Trophoblast cell (in vitro differentiated cells and primary cell): ENCODE measurements around the gene PPP1R3C.
A peak's percentile ranks its signal among the peaks of the same experiment; 100 is the strongest.

ENCODE experiments used
- DNase-seq, 2 donors: peaks; one replicate each; pipeline ENCODE4 v3.0.0-alpha.2; 2016
- H2AFZ ChIP-seq: 2 replicates; pipeline ENCODE4 v1.6.1; 2013; ENCODE audit warnings: low read length, moderate library complexity, mild to moderate bottlenecking; ENCODE audit not compliant: insufficient read depth, poor library complexity
- H2AK5ac ChIP-seq: 2 replicates; pipeline ENCODE4 v1.6.1; 2013; ENCODE audit warnings: mild to moderate bottlenecking, low read length
- H2BK120ac ChIP-seq: 2 replicates; pipeline ENCODE4 v1.6.1; 2013; ENCODE audit warnings: low read length, mild to moderate bottlenecking, moderate library complexity; ENCODE audit not compliant: insufficient read depth, poor library complexity
- H2BK12ac ChIP-seq: 2 replicates; pipeline ENCODE4 v1.6.1; 2013; ENCODE audit warnings: mild to moderate bottlenecking, low read length, moderate library complexity
- H2BK5ac ChIP-seq: 2 replicates; pipeline ENCODE4 v1.6.1; 2013; ENCODE audit warnings: low read length, low read depth, moderate library complexity, mild to moderate bottlenecking; ENCODE audit not compliant: poor library complexity
- H3K14ac ChIP-seq: 2 replicates; pipeline ENCODE4 v1.6.1; 2013; ENCODE audit warnings: mild to moderate bottlenecking, low read length
- H3K18ac ChIP-seq: 2 replicates; pipeline ENCODE4 v1.6.1; 2013; ENCODE audit warnings: mild to moderate bottlenecking, low read length
- H3K23ac ChIP-seq: 2 replicates; pipeline ENCODE4 v1.6.1; 2013; ENCODE audit warnings: low read length
- H3K27ac ChIP-seq: 2 replicates; pipeline ENCODE4 v1.5.1; 2013; ENCODE audit warnings: low read depth, mild to moderate bottlenecking, inconsistent platforms, low read length, moderate library complexity
- H3K27me3 ChIP-seq: 2 replicates; pipeline ENCODE4 v1.6.1; 2013; ENCODE audit warnings: inconsistent platforms, mild to moderate bottlenecking, low read length, moderate library complexity; ENCODE audit not compliant: insufficient read depth
- H3K36me3 ChIP-seq, 2 experiments: 1 replicate in 1 of 2; 2 replicates in 1 of 2; pipeline ENCODE4 v1.6.1; 2013; ENCODE audit warnings: low read length in 2 of 2, mild to moderate bottlenecking in 2 of 2, moderate library complexity in 1 of 2; ENCODE audit not compliant: insufficient read depth in 2 of 2, control insufficient read depth in 1 of 2
- H3K4ac ChIP-seq: 2 replicates; pipeline ENCODE4 v1.6.1; 2013; ENCODE audit warnings: low read depth, mild to moderate bottlenecking, low read length, moderate library complexity
- H3K4me1 ChIP-seq, 2 experiments: 1 replicate in 1 of 2; 2 replicates in 1 of 2; pipeline ENCODE4 v1.6.1; 2013; ENCODE audit warnings: low read length in 2 of 2, mild to moderate bottlenecking in 2 of 2, moderate library complexity in 1 of 2; ENCODE audit not compliant: insufficient read depth in 2 of 2, control insufficient read depth in 1 of 2
- H3K4me2 ChIP-seq: 2 replicates; pipeline ENCODE4 v1.6.1; 2013; ENCODE audit warnings: inconsistent platforms, mild to moderate bottlenecking, low read length, moderate library complexity
- H3K4me3 ChIP-seq: 2 replicates; pipeline ENCODE4 v1.5.1; 2013; ENCODE audit warnings: mild to moderate bottlenecking, low read depth, low read length, inconsistent platforms
- H3K79me1 ChIP-seq: one replicate; pipeline ENCODE4 v1.6.1; 2013; ENCODE audit warnings: low read length
- H3K79me2 ChIP-seq: 2 replicates; pipeline ENCODE4 v1.6.1; 2013; ENCODE audit warnings: low read length, mild to moderate bottlenecking; ENCODE audit not compliant: control insufficient read depth, insufficient read depth, poor library complexity
- H3K9ac ChIP-seq: 2 replicates; pipeline ENCODE4 v1.6.1; 2013; ENCODE audit warnings: mild to moderate bottlenecking, low read length
- H3K9me3 ChIP-seq: 2 replicates; pipeline ENCODE4 v1.6.1; 2013; ENCODE audit warnings: low read depth, mild to moderate bottlenecking, control low read depth, inconsistent platforms, low read length; ENCODE audit not compliant: insufficient read depth
- H4K12ac ChIP-seq: 2 replicates; pipeline ENCODE4 v1.6.1; 2013; ENCODE audit warnings: low read depth, mild to moderate bottlenecking, low read length, moderate library complexity
- H4K8ac ChIP-seq: 2 replicates; pipeline ENCODE4 v1.6.1; 2013; ENCODE audit warnings: low read depth, mild to moderate bottlenecking, low read length, moderate library complexity
- H4K91ac ChIP-seq: one replicate; pipeline ENCODE4 v1.6.1; 2013; ENCODE audit warnings: low read depth, mild to moderate bottlenecking, low read length, moderate library complexity
- WGBS: extraction: QIAGEN DNeasy Blood & Tissue Kit; methylation state at CpG from one replicate; pipeline ENCODE4 v1.1.7; 2013; ENCODE audit warnings: missing lambda C conversion rate; ENCODE audit not compliant: insufficient read length, insufficient coverage; ENCODE audit errors: extremely low coverage; 5-methylcytosine and 5-hydroxymethylcytosine counted together

PPP1R3C gene

DNA sequence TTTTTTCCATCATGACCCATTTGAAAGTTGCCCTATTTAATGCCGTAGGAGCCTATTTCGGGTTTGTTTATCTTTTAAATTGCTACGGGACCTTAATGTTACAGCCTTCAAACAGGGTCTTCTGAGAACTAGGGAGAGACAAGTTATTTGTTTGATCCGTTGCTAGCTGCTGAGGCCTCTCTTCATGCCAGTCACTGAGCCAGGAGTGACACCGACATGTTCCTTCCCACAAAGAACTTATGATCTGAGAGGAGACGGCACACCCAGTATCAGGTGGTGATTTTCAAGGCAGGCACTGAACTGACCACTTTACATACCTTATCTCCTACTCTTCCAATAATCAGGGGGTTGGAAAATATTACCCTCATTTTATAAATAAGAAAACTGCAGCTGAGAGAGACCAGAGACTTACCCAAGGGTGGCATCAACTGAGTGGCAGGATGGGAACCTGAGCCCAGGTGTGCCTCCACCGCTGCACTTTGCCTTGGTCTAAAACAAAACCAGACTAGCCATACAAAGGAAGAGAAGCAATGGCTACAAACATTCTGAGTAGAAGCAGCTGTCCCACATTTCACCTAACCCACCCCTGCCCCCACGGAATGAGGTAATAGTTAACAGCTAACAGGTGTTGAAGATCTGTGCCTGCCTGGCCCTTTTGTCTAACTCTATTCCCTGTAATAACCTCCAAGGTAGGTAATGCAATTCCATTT, 40.5 kb downstream of the PPP1R3C start:
- WGBS: no CpG with 5 or more reads among the region's 8 CpGs
- Histone ChIP-seq H3K4me1 (no peaks in the 10 kb centered on the region), H2BK5ac (no peak overlapping the region), H3K4me2 (no peak overlapping the region), H2BK12ac (no peak overlapping the region), H3K27ac (no peak overlapping the region), H3K14ac (no peak overlapping the region), H2BK120ac (no peak overlapping the region), H3K18ac (no peak overlapping the region), H3K4me3 (no peak overlapping the region), H3K9ac (no peak overlapping the region), H4K8ac (no peak overlapping the region), H2AFZ (no peak overlapping the region), H3K23ac (no peak overlapping the region), H3K36me3 (no peaks in the 10 kb centered on the region), H3K27me3 (no peaks in the 10 kb centered on the region), H4K91ac (no peak overlapping the region), H4K12ac (no peak overlapping the region), H3K9me3 (no peaks in the 10 kb centered on the region), H3K79me1 (no peaks in the 10 kb centered on the region), H3K4ac (no peak overlapping the region), H3K79me2 (no peaks in the 10 kb centered on the region), H2AK5ac (no peak overlapping the region)
- no peak for DNase-seq

DNA sequence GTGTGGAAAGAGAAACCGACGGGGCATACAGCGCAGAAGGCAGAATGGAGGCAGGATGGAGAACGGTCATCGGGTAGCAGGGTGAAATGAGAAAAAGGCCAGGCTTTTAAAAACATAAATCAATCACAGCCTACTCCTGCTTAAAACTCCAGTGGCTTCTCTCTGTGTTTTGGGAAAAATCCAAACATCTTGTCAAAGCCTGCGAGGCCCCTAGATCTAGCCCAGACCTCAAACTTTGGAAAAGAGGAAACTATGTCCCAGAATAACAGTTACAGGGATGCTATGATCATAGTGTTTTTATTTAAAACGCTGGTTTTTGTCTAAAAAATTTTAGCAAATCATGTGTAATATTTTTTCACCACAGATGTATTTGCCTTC, 41.1 kb downstream of the PPP1R3C start:
- Histone ChIP-seq H3K4me2 (no peak overlapping the region), H4K12ac (no peak overlapping the region), H3K4me3 (no peak overlapping the region), H3K23ac (no peak overlapping the region), H3K4me1 (no peaks in the 10 kb centered on the region), H3K4ac (no peak overlapping the region), H3K27ac (no peak overlapping the region), H3K18ac (no peak overlapping the region), H2BK5ac (no peak overlapping the region), H4K91ac (no peak overlapping the region), H3K9me3 (no peaks in the 10 kb centered on the region), H3K36me3 (no peaks in the 10 kb centered on the region), H3K27me3 (no peaks in the 10 kb centered on the region), H3K9ac (no peak overlapping the region), H2AK5ac (no peak overlapping the region), H2AFZ (no peak overlapping the region), H3K79me1 (no peaks in the 10 kb centered on the region), H2BK12ac (no peak overlapping the region), H3K79me2 (no peaks in the 10 kb centered on the region), H2BK120ac (no peak overlapping the region), H4K8ac (no peak overlapping the region), H3K14ac (no peak overlapping the region)
- no CpG with 5 or more reads among the region's 7 CpGs for WGBS
- no peak for DNase-seq

DNA sequence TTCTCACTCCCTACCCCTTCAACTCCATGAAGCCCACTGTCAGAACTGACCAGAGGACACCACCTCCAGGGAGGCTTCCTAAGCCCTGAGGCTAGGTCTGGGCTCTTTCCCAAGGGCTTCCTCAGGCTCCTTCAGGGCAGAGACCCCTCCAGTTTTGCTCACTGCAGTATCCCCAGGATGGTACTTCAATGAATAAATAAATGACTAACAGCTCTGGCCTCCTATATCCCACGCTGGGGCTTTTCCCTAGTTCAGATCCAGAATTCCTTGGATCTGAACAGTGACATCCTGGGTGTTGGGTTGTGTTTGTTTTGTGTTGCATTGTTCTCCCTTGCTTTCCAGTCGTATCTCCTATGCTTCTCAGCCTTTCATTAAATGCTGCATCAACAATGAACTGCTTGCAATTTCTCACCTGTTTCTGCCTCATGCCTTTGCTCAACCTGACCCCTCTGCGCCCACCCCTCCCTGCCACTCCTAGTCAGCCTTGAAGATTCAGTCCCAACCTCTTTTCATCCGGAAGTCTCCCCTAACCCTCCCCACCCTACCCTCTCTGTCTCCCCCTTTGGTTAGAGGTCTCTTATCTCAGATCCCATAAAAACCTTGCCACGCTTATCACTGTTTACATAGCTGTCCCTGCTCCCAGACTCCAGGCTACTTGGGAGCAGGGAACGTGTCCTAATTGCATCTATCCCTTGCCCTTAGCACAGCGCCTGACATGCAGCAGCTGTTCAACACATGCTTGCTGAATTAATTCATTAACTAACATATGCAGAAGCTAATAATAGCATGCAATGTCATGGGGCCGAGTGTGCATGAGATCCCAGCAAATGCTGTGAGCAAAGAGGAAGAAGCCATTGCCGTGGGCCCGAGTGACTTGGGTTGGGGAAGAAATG, 41.7 kb downstream of the PPP1R3C start:
- Histone ChIP-seq H3K27ac (no peak overlapping the region), H4K91ac (no peak overlapping the region), H3K79me2 (no peaks in the 10 kb centered on the region), H3K9ac (no peak overlapping the region), H3K9me3 (no peaks in the 10 kb centered on the region), H4K8ac (no peak overlapping the region), H2BK120ac (no peak overlapping the region), H3K18ac (no peak overlapping the region), H2AFZ (no peak overlapping the region), H2BK5ac (no peak overlapping the region), H3K36me3 (no peaks in the 10 kb centered on the region), H3K4me1 (no peaks in the 10 kb centered on the region), H3K23ac (no peak overlapping the region), H3K4ac (no peak overlapping the region), H3K4me3 (no peak overlapping the region), H4K12ac (no peak overlapping the region), H2AK5ac (no peak overlapping the region), H3K14ac (no peak overlapping the region), H3K4me2 (no peak overlapping the region), H2BK12ac (no peak overlapping the region), H3K27me3 (no peaks in the 10 kb centered on the region), H3K79me1 (no peaks in the 10 kb centered on the region)
- WGBS: no CpG with 5 or more reads among the region's 10 CpGs
- no peak for DNase-seq

DNA sequence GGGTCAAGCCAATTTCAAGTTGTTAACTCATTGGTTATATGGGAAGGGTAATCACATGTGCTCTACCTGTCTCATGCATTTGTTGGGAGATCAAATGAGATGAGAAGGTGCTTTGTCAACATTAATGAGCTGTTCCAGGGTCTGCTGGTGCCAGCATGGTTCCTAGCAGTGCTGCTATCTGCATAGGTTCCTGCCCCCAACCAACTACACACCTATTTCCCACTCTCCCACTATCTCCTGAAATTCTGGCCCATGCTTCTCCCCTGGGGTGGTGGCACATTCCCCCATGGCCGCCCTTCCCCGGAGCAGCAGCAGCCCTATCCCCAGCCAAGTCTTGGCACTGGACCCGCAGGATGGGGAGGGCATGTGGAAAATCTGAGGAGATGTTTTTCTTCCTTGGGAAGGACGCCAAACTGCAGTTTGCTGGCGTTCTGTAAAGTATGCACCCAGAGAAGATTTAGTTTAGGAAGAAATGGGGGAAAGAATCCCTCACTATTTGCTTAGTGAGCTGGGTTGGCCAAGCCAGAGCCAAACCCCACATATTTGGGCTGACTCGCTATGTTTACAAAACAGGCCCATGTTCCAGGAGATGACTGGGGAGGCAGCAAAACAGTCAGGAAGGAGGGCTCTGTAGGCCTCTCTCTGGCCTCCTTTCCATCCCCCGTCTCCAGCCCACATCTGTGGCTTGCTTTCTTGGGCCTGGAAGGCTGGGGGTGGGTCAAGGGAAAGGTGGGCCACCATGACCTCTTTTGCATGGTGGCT, 42.5 kb downstream of the PPP1R3C start:
- no peak overlapping the region for H3K4me3 ChIP-seq
- H2BK5ac ChIP-seq: no peak overlapping the region
- no peak overlapping the region for H3K14ac ChIP-seq
- H3K79me2 ChIP-seq: no peaks in the 10 kb centered on the region
- no peak overlapping the region for H3K23ac ChIP-seq
- H3K36me3 ChIP-seq: no peaks in the 10 kb centered on the region
- no peak overlapping the region for H3K18ac ChIP-seq
- no peak overlapping the region for H4K91ac ChIP-seq
- H3K27ac ChIP-seq: no peak overlapping the region
- DNase-seq: peak; percentile 18 to 19
- no peak overlapping the region for H3K4me2 ChIP-seq
- no peak overlapping the region for H3K9ac ChIP-seq
- H3K4me1 ChIP-seq: no peaks in the 10 kb centered on the region
- H2BK120ac ChIP-seq: no peak overlapping the region
- no peak overlapping the region for H2AK5ac ChIP-seq
- no peak overlapping the region for H4K12ac ChIP-seq
- H3K79me1 ChIP-seq: no peaks in the 10 kb centered on the region
- no peak overlapping the region for H3K4ac ChIP-seq
- no CpG with 5 or more reads among the region's 7 CpGs for WGBS
- no peak overlapping the region for H2BK12ac ChIP-seq
- H4K8ac ChIP-seq: no peak overlapping the region
- H2AFZ ChIP-seq: no peak overlapping the region
- H3K27me3 ChIP-seq: no peaks in the 10 kb centered on the region
- no peaks in the 10 kb centered on the region for H3K9me3 ChIP-seq
